Vagina (tissue), 2 donors: ENCODE results near the gene FGF6. TPM values are rescaled to one million over a fixed set of nuclear protein-coding genes. Genes with fewer than 3 reads are reported as not detected.
"Not testable (repeated sequence)": the region's sequence is repeated elsewhere in the genome, so short reads cannot be mapped to it uniquely, and the experiment has no call there.

Experiments used
- DNase-seq, 2 donors: peaks; one replicate each; pipeline ENCODE4 v3.0.0-alpha.2; 2017; ENCODE audit errors: extremely low spot score in 2 of 2
- H3K27ac ChIP-seq: fragments of 200-600 bp; sonication (generic); one replicate; pipeline ENCODE4 v1.5.1; 2019
- H3K27me3 ChIP-seq: fragments of 200-600 bp; sonication (generic); one replicate; pipeline ENCODE4 v1.5.1; 2019
- H3K36me3 ChIP-seq, 2 donors: fragments of 200-600 bp; sonication (generic); one replicate each; pipeline ENCODE4 v1.5.1; 2017 to 2019
- H3K4me1 ChIP-seq: fragments of 200-600 bp; sonication (generic); one replicate; pipeline ENCODE4 v1.5.1; 2019
- H3K4me3 ChIP-seq, 2 donors: fragments of 200-600 bp; sonication (generic); 1 replicate in 1 of 2; 2 replicates in 1 of 2; pipeline ENCODE4 v1.5.1; 2016 to 2019
- H3K9me3 ChIP-seq: fragments of 200-600 bp; sonication (generic); one replicate; pipeline ENCODE4 v1.5.1; 2019
- POLR2A ChIP-seq, 2 donors: fragments of 450-650 bp; IDR thresholded peaks; one replicate each; pipeline ENCODE4 v1.6.1; 2017; ENCODE audit warnings: antibody characterized with exemption in 2 of 2, mild to moderate bottlenecking in 2 of 2, moderate library complexity in 2 of 2
- POLR2AphosphoS5 ChIP-seq, 2 donors: sonication (generic); formaldehyde crosslinking; IDR thresholded peaks; one replicate each; pipeline ENCODE4 v1.9.0; 2017; ENCODE audit warnings: antibody characterized with exemption in 2 of 2, mild to moderate bottlenecking in 2 of 2, low read depth in 1 of 2; ENCODE audit not compliant: insufficient read depth in 1 of 2
- intact Hi-C: fragments of 100-400 bp; cut with DNase I; formaldehyde crosslinking; loops from one replicate; pipeline ENCODE4 v1.15.1; 2023
- total RNA-seq: library from RNA; depleted of rRNA; stranded (reverse); fragments of >200 nt; gene quantifications from one replicate; pipeline ENCODE4 v1.2.3, GENCODE V29; 2016
- TF ChIP-seq, protein P1 (sequence below), 3 experiments: fragments of 450-650 bp in 2 of 3; fragments of 200-600 bp in 1 of 3; sonication (generic) in 1 of 3; IDR thresholded peaks; one replicate each; pipeline ENCODE4 v1.5.1; 2017 to 2019; ENCODE audit warnings: antibody characterized with exemption in 3 of 3, mild to moderate bottlenecking in 2 of 3, moderate library complexity in 2 of 3

The FGF6 gene
- total RNA-seq, 1 donor from 2014 or later: not detected

DNA sequence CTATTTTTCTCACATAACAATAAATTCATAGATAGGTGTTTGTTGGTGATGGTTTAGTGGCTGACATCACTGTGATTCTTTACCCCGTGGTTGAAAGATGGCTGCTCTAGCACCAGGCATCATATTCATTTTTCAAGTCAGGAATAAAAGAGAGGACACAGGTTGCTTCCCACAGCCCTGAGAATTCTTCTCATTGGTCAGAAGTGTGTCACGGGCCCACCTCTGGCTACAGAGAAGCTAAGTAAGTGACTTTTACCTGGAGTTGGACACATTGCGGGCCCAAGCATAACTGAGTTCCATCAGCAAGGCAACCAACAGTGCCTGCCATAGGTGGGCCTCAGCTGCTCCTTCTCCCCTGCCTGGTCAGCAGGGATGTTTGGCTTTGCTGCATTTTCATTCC is 38.5 kb downstream of the FGF6 start:
- H3K36me3 ChIP-seq: no peaks in the 10 kb centered on the region
- H3K9me3 ChIP-seq: no peaks in the 10 kb centered on the region
- H3K4me3 ChIP-seq: no peak overlapping the region
- no peak for DNase-seq
- no peak for TF ChIP-seq POLR2AphosphoS5 (IDR thresholded peaks at IDR 0.05; ENCODE audit: insufficient read depth in 1 of 2, low read depth in 1 of 2)
- TF ChIP-seq POLR2A (IDR thresholded peaks at IDR 0.05): no peak
- TF ChIP-seq, protein P1, sequence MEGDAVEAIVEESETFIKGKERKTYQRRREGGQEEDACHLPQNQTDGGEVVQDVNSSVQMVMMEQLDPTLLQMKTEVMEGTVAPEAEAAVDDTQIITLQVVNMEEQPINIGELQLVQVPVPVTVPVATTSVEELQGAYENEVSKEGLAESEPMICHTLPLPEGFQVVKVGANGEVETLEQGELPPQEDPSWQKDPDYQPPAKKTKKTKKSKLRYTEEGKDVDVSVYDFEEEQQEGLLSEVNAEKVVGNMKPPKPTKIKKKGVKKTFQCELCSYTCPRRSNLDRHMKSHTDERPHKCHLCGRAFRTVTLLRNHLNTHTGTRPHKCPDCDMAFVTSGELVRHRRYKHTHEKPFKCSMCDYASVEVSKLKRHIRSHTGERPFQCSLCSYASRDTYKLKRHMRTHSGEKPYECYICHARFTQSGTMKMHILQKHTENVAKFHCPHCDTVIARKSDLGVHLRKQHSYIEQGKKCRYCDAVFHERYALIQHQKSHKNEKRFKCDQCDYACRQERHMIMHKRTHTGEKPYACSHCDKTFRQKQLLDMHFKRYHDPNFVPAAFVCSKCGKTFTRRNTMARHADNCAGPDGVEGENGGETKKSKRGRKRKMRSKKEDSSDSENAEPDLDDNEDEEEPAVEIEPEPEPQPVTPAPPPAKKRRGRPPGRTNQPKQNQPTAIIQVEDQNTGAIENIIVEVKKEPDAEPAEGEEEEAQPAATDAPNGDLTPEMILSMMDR (IDR thresholded peaks at IDR 0.05): no peak
- no peaks in the 10 kb centered on the region for H3K4me1 ChIP-seq
- intact Hi-C loops: no loop called here
- H3K27me3 ChIP-seq: no peaks in the 10 kb centered on the region
- no peak overlapping the region for H3K27ac ChIP-seq

DNA sequence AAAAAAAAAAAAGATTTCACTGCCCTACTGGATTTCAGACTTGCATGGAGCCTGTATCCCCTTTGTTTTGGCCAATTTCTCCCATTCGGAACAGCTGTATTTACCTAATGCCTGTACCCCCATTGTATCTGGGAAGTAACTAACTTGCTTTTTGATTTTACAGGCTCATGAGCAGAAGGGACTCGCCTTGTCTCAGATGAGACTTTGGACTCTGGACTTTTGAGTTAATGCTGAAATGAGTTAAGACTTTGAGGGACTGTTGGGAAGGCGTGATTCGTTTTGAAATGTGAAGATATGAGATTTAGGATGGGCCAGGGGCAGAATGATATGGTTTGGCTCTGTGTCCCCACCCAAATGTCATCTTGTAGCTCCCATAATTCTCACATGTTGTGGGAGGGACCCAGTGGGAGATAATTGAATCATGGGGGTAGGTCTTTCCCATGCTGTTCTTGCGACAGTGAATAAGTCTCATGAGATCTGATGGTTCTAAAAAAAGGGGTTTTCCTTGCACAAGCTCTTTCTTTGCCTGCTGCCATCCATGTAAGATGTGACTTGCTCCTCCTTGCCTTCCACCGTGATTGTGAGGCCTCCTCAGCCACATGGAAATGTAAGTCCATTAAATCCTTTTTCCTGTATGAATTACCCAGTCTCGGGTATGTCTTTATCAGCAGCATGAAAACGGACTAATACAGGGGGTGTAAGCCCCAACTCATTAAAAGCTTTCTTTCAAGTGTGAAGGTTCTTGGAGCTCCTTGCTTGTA is 40.6 kb downstream of the FGF6 start:
- H3K36me3 ChIP-seq, H3K27ac ChIP-seq, H3K4me3 ChIP-seq, H3K27me3 ChIP-seq, H3K9me3 ChIP-seq, H3K4me1 ChIP-seq, intact Hi-C loops, DNase-seq: not testable (repeated sequence)

DNA sequence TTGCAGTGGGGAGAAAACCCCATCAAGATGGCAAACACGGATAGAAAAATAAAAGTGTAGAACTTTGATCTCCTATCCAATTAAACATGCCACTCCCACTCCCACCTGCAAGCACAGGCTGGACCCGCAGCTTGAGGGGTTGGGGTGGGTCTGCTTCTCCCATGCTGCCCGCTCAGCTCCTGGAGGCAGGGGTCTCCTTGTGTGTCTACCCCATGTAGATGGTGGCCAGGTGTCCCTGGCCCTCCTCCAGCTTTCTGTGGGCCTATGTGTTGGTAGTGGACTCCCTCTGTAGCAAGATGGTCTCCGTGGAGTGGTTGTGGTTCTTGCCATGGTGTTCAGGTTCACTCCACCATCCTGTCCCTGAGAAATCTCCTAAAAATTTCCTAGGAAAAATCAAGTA is 42.6 kb downstream of the FGF6 start:
- H3K9me3 ChIP-seq: no peaks in the 10 kb centered on the region
- intact Hi-C loops: no loop called here
- TF ChIP-seq POLR2A (IDR thresholded peaks at IDR 0.05) (no peak), POLR2AphosphoS5 (IDR thresholded peaks at IDR 0.05; ENCODE audit: insufficient read depth in 1 of 2, low read depth in 1 of 2) (no peak)
- TF ChIP-seq, protein P1 (IDR thresholded peaks at IDR 0.05): no peak
- H3K4me3 ChIP-seq: no peak overlapping the region
- H3K4me1 ChIP-seq: no peaks in the 10 kb centered on the region
- H3K27me3 ChIP-seq: no peaks in the 10 kb centered on the region
- H3K27ac ChIP-seq: no peak overlapping the region
- peak in 1 of 2 donors; percentile 69 for DNase-seq
- H3K36me3 ChIP-seq: no peaks in the 10 kb centered on the region

DNA sequence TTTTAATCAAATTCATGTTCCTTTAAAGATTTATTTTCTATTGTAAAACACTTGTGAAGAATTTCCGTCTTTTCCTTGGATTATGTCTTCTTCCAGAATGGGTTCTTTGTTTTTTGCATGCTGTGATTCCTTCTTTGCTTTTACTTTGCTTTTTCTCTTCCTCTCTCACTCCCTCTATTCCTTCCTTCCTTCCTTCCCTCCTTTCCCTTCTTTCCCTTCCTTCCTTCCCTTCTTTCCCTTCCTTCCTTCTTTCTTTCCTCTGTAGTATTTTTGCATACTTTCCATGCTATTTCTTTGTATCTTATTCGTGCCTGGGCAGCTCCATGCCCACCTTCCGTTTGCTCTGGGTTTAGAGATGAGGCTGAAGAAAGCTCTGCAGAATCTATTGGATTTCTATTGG is 44.5 kb downstream of the FGF6 start:
- Histone ChIP-seq H3K9me3 (no peaks in the 10 kb centered on the region), H3K4me1 (no peaks in the 10 kb centered on the region), H3K27ac (no peak overlapping the region), H3K4me3 (no peak overlapping the region), H3K27me3 (no peaks in the 10 kb centered on the region), H3K36me3 (no peaks in the 10 kb centered on the region)
- TF ChIP-seq POLR2AphosphoS5 (IDR thresholded peaks at IDR 0.05; ENCODE audit: insufficient read depth in 1 of 2, low read depth in 1 of 2) (no peak), POLR2A (IDR thresholded peaks at IDR 0.05) (no peak)
- TF ChIP-seq, protein P1 (IDR thresholded peaks at IDR 0.05): no peak
- intact Hi-C loops: no loop called here
- DNase-seq: no peak

DNA sequence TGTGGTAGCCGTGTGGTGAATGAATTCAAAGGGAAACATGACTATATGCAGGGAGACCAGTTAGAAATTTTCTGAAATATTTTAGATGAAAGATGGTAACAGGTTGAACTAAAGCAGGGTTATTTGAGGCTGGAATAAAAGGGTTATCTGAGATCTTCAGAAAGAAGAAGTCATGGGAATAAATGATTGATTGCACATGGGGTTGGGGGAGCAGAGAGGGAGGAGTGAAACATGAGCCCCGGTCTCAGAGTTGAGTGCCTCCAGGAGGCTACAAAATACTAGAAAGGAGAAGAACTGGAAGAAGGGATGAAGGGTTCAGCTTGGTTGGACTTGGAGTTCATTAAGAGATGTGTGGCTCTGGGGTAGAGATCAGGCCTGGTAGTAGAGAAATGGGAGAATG is 49.8 kb downstream of the FGF6 start:
- H3K36me3 ChIP-seq: no peaks in the 10 kb centered on the region
- H3K27ac ChIP-seq: no peak overlapping the region
- TF ChIP-seq, protein P1 (IDR thresholded peaks at IDR 0.05): no peak
- TF ChIP-seq POLR2AphosphoS5 (IDR thresholded peaks at IDR 0.05; ENCODE audit: insufficient read depth in 1 of 2, low read depth in 1 of 2) (no peak), POLR2A (IDR thresholded peaks at IDR 0.05) (no peak)
- no peak for DNase-seq
- no peak overlapping the region for H3K4me3 ChIP-seq
- H3K4me1 ChIP-seq: no peaks in the 10 kb centered on the region
- H3K9me3 ChIP-seq: no peaks in the 10 kb centered on the region
- H3K27me3 ChIP-seq: no peaks in the 10 kb centered on the region
- intact Hi-C loops: no loop called here
